HG03025 (cell line): ENCODE measurements around the gene FBRS.
"Not testable (repeated sequence)": the region's sequence is repeated elsewhere in the genome, so short reads cannot be mapped to it uniquely, and the experiment has no call there.

Experiments
- ATAC-seq: cut with Tn5 transposase; IDR thresholded peaks from one replicate; pipeline ENCODE4 v1.9.1; 2021; ENCODE audit warnings: mild to moderate bottlenecking, moderate library complexity; ENCODE audit not compliant: unreplicated experiment, low FRiP score

FBRS gene

GRCh38 chr16:30657866-30658730, at the start of gene FBRS:
Gene FBRS, plus strand, starts transcription at chr16:30658431. Its CDS starts 1,088 bp downstream, at chr16:30659519.
- ATAC-seq, result peak; percentile 76

- peak; percentile 27 for ATAC-seq
Observed at GRCh38 chr16:30609002-30609925, 49.0 kb upstream of the FBRS start.

- peak; percentile 77 for ATAC-seq
Observed at GRCh38 chr16:30609926-30610839, 48.0 kb upstream of the FBRS start, which contains the start of gene ZNF689. Gene ZNF689, minus strand, starts transcription at chr16:30610389. Its CDS starts 348 bp downstream, at chr16:30610041.

GRCh38 chr16:30615358-30616091, 42.7 kb upstream of the FBRS start:
- no peak for ATAC-seq

GRCh38 chr16:30619202-30619601, 39.0 kb upstream of the FBRS start:
- ATAC-seq, result no peak

- no peak for ATAC-seq
Observed at GRCh38 chr16:30619638-30620037, 38.6 kb upstream of the FBRS start.

- no peak for ATAC-seq
Observed at GRCh38 chr16:30620169-30620568, 38.1 kb upstream of the FBRS start.

- ATAC-seq, result no peak
Observed at GRCh38 chr16:30621765-30622164, 36.5 kb upstream of the FBRS start.

GRCh38 chr16:30622455-30623032, 35.7 kb upstream of the FBRS start:
- no peak for ATAC-seq

GRCh38 chr16:30623536-30624283, 34.5 kb upstream of the FBRS start:
- ATAC-seq, result no peak

GRCh38 chr16:30626236-30626635, 32.0 kb upstream of the FBRS start:
- ATAC-seq, result no peak

GRCh38 chr16:30628628-30629540, 29.3 kb upstream of the FBRS start:
- no peak for ATAC-seq

- ATAC-seq, result not testable (repeated sequence)
Observed at GRCh38 chr16:30632454-30632853, 25.8 kb upstream of the FBRS start.

GRCh38 chr16:30633526-30633925, 24.7 kb upstream of the FBRS start:
- no peak for ATAC-seq

GRCh38 chr16:30636599-30636998, 21.6 kb upstream of the FBRS start:
- no peak for ATAC-seq

- not testable (repeated sequence) for ATAC-seq
Observed at GRCh38 chr16:30637139-30637538, 21.1 kb upstream of the FBRS start.

GRCh38 chr16:30637944-30638343, 20.3 kb upstream of the FBRS start:
- no peak for ATAC-seq
